ENCODE data around the gene FRMD6.
"Not testable (repeated sequence)": the region's sequence is repeated elsewhere in the genome, so short reads cannot be mapped to it uniquely, and the experiment has no call there.

The FRMD6 gene

GRCh38 chr14:51727526-51727925 is 75.8 kb downstream of the FRMD6 start:
- no peak for DNase-seq

GRCh38 chr14:51730098-51730497 is 78.4 kb downstream of the FRMD6 start:
- no peak for DNase-seq

GRCh38 chr14:51730684-51731083 is 79.0 kb downstream of the FRMD6 start:
- no peak for DNase-seq

- DNase-seq, result no peak
Measured at GRCh38 chr14:51732494-51733112, 80.9 kb downstream of the FRMD6 start.

GRCh38 chr14:51733147-51733546 is 81.4 kb downstream of the FRMD6 start:
- DNase-seq, result no peak

- no peak for DNase-seq
Measured at GRCh38 chr14:51735851-51736250, 84.1 kb downstream of the FRMD6 start.

- no peak for DNase-seq
Measured at GRCh38 chr14:51738754-51739153, 87.0 kb downstream of the FRMD6 start.

- no peak for DNase-seq
Measured at GRCh38 chr14:51743588-51744000, 91.9 kb downstream of the FRMD6 start.

GRCh38 chr14:51744372-51745130 is 92.8 kb downstream of the FRMD6 start:
- no peak for DNase-seq

GRCh38 chr14:51746823-51747222 is 95.1 kb downstream of the FRMD6 start:
- DNase-seq, result not testable (repeated sequence)

- DNase-seq, result no peak
Measured at GRCh38 chr14:51750542-51750941, 98.8 kb downstream of the FRMD6 start.

- DNase-seq, result not testable (repeated sequence)
Measured at GRCh38 chr14:51751611-51752345, 100.1 kb downstream of the FRMD6 start.

- DNase-seq, result peak; percentile 8
Measured at GRCh38 chr14:51757756-51758155, 106.0 kb downstream of the FRMD6 start.

- no peak for DNase-seq
Measured at GRCh38 chr14:51759950-51760349, 108.2 kb downstream of the FRMD6 start.

GRCh38 chr14:51765726-51766125 is 114.0 kb downstream of the FRMD6 start:
- DNase-seq, result not testable (repeated sequence)

- not testable (repeated sequence) for DNase-seq
Measured at GRCh38 chr14:51766586-51766985, 114.9 kb downstream of the FRMD6 start.

GRCh38 chr14:51769261-51769660 is 117.6 kb downstream of the FRMD6 start:
- DNase-seq, result not testable (repeated sequence)

- DNase-seq, result no peak
Measured at GRCh38 chr14:51774209-51774608, 122.5 kb downstream of the FRMD6 start.

GRCh38 chr14:51776102-51776894 is 124.6 kb downstream of the FRMD6 start:
- DNase-seq, result peak; percentile 23

GRCh38 chr14:51780006-51780692 is 128.4 kb downstream of the FRMD6 start:
- DNase-seq, result peak; percentile 77
